Endothelial cell of umbilical vein (primary cell): Measurements from ENCODE around the gene PCDHB14.
"Not testable (repeated sequence)": the region's sequence is repeated elsewhere in the genome, so short reads cannot be mapped to it uniquely, and the experiment has no call there.

Experiments
- CTCF ChIP-seq, 2 donors: IDR thresholded peaks; 1 replicate in 1 of 2; 2 replicates in 1 of 2; pipeline ENCODE4 v1.5.1; 2011; ENCODE audit warnings: low read length in 2 of 2, mild to moderate bottlenecking in 2 of 2, moderate library complexity in 2 of 2, control low read depth in 1 of 2, inconsistent platforms in 1 of 2, low read depth in 1 of 2; ENCODE audit not compliant: insufficient read depth in 1 of 2; ENCODE audit errors: extremely low read depth in 1 of 2
- MAX ChIP-seq: IDR thresholded peaks from 2 replicates; pipeline ENCODE4 v1.6.1; 2011; ENCODE audit not compliant: insufficient read depth, insufficient read length

DNA sequence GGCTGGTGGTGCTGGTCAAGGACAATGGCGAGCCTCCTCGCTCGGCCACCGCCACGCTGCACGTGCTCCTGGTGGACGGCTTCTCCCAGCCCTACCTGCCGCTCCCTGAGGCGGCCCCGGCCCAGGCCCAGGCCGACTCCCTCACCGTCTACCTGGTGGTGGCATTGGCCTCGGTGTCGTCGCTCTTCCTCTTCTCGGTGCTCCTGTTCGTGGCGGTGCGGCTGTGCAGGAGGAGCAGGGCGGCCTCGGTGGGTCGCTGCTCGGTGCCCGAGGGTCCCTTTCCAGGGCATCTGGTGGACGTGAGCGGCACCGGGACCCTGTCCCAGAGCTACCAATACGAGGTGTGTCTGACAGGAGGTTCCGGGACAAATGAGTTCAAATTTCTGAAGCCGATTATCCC, 2.3 kb downstream of the PCDHB14 start:
- not testable (repeated sequence) for TF ChIP-seq CTCF (IDR thresholded peaks at IDR 0.05; ENCODE audit: extremely low read depth in 1 of 2, insufficient read depth in 1 of 2, low read depth in 1 of 2, low read length in 2 of 2); MAX
